ENCODE data around the gene PTPN6. TPM values are rescaled to one million over a fixed set of nuclear protein-coding genes. Genes with fewer than 3 reads are reported as not detected.

Gene PTPN6
- total RNA-seq, 2 experiments from 2014 or later, result 295 to 299 TPM

DNA sequence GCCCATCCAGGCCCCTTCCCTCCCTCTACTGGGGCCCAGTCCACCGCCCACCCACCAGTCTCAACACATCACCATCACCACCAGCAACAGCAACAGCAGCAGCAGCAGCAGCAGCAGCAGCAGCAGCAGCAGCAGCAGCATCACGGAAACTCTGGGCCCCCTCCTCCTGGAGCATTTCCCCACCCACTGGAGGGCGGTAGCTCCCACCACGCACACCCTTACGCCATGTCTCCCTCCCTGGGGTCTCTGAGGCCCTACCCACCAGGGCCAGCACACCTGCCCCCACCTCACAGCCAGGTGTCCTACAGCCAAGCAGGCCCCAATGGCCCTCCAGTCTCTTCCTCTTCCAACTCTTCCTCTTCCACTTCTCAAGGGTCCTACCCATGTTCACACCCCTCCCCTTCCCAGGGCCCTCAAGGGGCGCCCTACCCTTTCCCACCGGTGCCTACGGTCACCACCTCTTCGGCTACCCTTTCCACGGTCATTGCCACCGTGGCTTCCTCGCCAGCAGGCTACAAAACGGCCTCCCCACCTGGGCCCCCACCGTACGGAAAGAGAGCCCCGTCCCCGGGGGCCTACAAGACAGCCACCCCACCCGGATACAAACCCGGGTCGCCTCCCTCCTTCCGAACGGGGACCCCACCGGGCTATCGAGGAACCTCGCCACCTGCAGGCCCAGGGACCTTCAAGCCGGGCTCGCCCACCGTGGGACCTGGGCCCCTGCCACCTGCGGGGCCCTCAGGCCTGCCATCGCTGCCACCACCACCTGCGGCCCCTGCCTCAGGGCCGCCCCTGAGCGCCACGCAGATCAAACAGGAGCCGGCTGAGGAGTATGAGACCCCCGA is 14.3 kb upstream of the PTPN6 start:
- ChIA-PET CTCF (interaction anchor here (0.7 to 6.5 kb wide), 20 partner anchors 8 to 176 kb away, joined by 3 to 71 read pairs (median 10); partner anchors contain the start of genes ATN1, C1RL, LPCAT3 and PTPN6), POLR2A (interaction anchor here (0.7 to 19.4 kb wide), 21 partner anchors 10 to 248 kb away, joined by 3 to 295 read pairs (median 6); partner anchors contain the start of genes ATN1, C12orf57, C1RL and CDCA3)
- peak overlapping the region; percentile 88 for H3K4me3 Mint-ChIP-seq
- peak; percentile 63 for DNase-seq
- peaks cover 61% of the 10 kb centered on the region for H3K4me1 Mint-ChIP-seq
- H3K27ac Mint-ChIP-seq, result peak overlapping the region; percentile 95
- H3K36me3 Mint-ChIP-seq (ENCODE audit: low read depth), result peaks cover 38% of the 10 kb centered on the region
- H3K9me3 Mint-ChIP-seq, result no peaks in the 10 kb centered on the region
- H3K27me3 Mint-ChIP-seq, result no peaks in the 10 kb centered on the region

DNA sequence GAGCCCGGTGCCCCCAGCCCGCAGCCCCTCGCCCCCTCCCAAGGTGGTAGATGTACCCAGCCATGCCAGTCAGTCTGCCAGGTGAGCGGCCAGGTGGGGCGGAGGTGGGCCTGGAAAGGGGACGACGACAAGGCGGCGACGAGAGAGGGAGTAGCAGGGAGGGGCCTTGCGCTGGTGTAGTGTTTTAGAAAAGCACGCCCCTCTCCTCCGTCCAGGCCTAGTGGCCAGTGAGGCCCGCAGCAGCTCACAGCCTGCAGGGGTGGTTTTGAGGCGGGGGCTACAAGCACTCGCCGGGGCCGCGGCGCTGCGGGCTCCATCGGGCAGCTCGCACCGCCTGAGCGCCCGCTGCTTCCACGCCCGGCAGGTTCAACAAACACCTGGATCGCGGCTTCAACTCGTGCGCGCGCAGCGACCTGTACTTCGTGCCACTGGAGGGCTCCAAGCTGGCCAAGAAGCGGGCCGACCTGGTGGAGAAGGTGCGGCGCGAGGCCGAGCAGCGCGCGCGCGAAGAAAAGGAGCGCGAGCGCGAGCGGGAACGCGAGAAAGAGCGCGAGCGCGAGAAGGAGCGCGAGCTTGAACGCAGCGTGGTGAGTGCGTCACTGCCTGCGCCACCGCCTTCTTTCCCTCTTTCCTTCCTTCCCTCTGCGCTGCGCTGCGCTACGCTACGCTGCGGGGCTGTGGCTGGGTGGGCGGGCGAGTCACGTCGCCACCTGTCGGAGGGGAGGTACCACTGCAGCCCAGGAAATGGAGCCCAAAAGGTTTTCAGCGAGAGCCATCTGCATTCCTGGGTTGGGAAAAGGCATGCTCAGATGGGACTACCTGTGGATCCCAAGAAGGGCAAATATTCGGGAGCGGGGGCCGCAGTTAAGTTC is 13.4 kb upstream of the PTPN6 start:
- Mint-ChIP-seq H3K4me1 (peaks cover 54% of the 10 kb centered on the region), H3K4me3 (peak overlapping the region; percentile 88), H3K27me3 (no peaks in the 10 kb centered on the region), H3K9me3 (no peaks in the 10 kb centered on the region), H3K36me3 (ENCODE audit: low read depth) (peaks cover 38% of the 10 kb centered on the region), H3K27ac (peak overlapping the region; percentile 95)
- DNase-seq, result peak; percentile 96
- ChIA-PET CTCF (interaction anchor here (0.6 to 6.5 kb wide), 30 partner anchors 9 to 214 kb away, joined by 3 to 71 read pairs (median 6); partner anchors contain the start of genes ATN1, C1R, C1RL and CDCA3), POLR2A (interaction anchor here (0.6 to 19.4 kb wide), 25 partner anchors 10 to 397 kb away, joined by 3 to 295 read pairs (median 6); partner anchors contain the start of genes ATN1, C12orf57, CDCA3 and EMG1)

DNA sequence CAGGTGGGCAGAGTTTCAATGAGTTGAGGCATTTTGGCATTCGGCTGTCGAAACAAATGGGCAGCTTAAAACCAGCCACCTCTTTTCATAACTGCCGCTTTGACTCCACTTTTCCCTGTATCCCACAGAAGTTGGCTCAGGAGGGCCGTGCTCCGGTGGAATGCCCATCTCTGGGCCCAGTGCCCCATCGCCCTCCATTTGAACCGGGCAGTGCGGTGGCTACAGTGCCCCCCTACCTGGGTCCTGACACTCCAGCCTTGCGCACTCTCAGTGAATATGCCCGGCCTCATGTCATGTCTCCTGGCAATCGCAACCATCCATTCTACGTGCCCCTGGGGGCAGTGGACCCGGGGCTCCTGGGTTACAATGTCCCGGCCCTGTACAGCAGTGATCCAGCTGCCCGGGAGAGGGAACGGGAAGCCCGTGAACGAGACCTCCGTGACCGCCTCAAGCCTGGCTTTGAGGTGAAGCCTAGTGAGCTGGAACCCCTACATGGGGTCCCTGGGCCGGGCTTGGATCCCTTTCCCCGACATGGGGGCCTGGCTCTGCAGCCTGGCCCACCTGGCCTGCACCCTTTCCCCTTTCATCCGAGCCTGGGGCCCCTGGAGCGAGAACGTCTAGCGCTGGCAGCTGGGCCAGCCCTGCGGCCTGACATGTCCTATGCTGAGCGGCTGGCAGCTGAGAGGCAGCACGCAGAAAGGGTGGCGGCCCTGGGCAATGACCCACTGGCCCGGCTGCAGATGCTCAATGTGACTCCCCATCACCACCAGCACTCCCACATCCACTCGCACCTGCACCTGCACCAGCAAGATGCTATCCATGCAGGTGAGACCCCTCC is 12.6 kb upstream of the PTPN6 start:
- peaks cover 35% of the 10 kb centered on the region for H3K36me3 Mint-ChIP-seq (ENCODE audit: low read depth)
- peak overlapping the region; percentile 95 for H3K27ac Mint-ChIP-seq
- no peaks in the 10 kb centered on the region for H3K27me3 Mint-ChIP-seq
- CTCF ChIA-PET, result interaction anchor here (0.8 to 6.5 kb wide), 26 partner anchors 8 to 174 kb away, joined by 3 to 71 read pairs (median 8); partner anchors contain the start of genes ATN1, C1R, C1RL and ENO2
- peak overlapping the region; percentile 88 for H3K4me3 Mint-ChIP-seq
- no peaks in the 10 kb centered on the region for H3K9me3 Mint-ChIP-seq
- peaks cover 52% of the 10 kb centered on the region for H3K4me1 Mint-ChIP-seq
- DNase-seq, result no peak
- POLR2A ChIA-PET, result interaction anchor here (0.6 to 19.4 kb wide), 28 partner anchors 9 to 398 kb away, joined by 3 to 295 read pairs (median 5); partner anchors contain the start of genes ATN1, C12orf57, CDCA3 and EMG1

DNA sequence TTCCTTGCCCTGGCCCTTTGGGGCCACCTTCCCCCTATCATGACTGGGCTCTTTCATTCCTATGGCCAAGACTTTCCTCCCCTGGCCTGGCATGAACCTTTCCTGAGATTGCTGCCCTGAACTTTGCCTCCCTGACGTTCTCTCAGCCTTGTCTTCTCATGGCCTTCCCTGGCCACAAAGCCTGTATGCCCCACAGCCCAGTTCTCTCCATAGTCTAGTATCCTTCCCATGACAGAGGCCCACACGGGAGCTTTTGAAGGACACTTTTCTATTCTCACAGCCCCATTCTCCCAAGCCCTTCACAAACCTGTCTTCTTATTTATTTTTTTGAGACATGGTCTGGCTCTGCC is 12.0 kb upstream of the PTPN6 start:
- peak overlapping the region; percentile 55 for H3K27ac Mint-ChIP-seq
- no peak for DNase-seq
- ChIA-PET POLR2A (interaction anchor here (0.5 to 19.4 kb wide), 9 partner anchors 9 to 90 kb away, joined by 3 to 295 read pairs (median 11); partner anchors contain the start of genes ATN1, C12orf57, PTPN6 and RNU7-1), CTCF (interaction anchor here (1.1 to 6.5 kb wide), 6 partner anchors 12 to 71 kb away, joined by 3 to 71 read pairs (median 6); partner anchors contain the start of genes SPSB2 and TPI1)
- H3K4me3 Mint-ChIP-seq, result peak overlapping the region; percentile 10
- no peaks in the 10 kb centered on the region for H3K27me3 Mint-ChIP-seq
- peaks cover 29% of the 10 kb centered on the region for H3K36me3 Mint-ChIP-seq (ENCODE audit: low read depth)
- H3K4me1 Mint-ChIP-seq, result peaks cover 49% of the 10 kb centered on the region
- H3K9me3 Mint-ChIP-seq, result no peaks in the 10 kb centered on the region

DNA sequence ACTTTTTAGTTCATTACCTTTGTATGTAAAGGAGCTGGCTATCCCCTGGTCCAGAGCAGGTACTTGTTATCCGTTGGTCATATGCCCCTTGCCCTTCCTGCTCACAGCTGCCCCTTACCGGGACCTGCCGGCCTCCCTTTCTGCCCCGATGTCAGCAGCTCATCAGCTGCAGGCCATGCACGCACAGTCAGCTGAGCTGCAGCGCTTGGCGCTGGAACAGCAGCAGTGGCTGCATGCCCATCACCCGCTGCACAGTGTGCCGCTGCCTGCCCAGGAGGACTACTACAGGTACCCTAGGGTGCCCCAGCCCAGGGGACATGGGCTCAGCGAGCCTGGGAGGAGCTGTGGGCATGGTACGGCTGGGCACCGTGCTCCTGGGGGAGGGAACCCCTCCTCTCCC is 9.9 kb upstream of the PTPN6 start:
- H3K36me3 Mint-ChIP-seq (ENCODE audit: low read depth), result peaks cover 9% of the 10 kb centered on the region

DNA sequence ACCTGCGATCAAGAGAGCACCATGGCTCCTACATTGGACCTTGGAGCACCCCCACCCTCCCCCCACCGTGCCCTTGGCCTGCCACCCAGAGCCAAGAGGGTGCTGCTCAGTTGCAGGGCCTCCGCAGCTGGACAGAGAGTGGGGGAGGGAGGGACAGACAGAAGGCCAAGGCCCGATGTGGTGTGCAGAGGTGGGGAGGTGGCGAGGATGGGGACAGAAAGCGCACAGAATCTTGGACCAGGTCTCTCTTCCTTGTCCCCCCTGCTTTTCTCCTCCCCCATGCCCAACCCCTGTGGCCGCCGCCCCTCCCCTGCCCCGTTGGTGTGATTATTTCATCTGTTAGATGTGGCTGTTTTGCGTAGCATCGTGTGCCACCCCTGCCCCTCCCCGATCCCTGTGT is 9.4 kb upstream of the PTPN6 start:
- DNase-seq, result peak; percentile 16
- peaks cover 4% of the 10 kb centered on the region for H3K36me3 Mint-ChIP-seq (ENCODE audit: low read depth)
- peaks cover 46% of the 10 kb centered on the region for H3K4me1 Mint-ChIP-seq
- POLR2A ChIA-PET, result interaction anchor here (1.0 to 11.8 kb wide), 8 partner anchors 10 to 167 kb away, joined by 3 to 295 read pairs (median 6); partner anchors contain the start of genes ATN1 and LPCAT3
- H3K27ac Mint-ChIP-seq, result no peak overlapping the region
- no peaks in the 10 kb centered on the region for H3K9me3 Mint-ChIP-seq
- CTCF ChIA-PET, result interaction anchor here (6.5 kb wide), 1 partner anchor 22 kb away, joined by 71 read pairs; no protein-coding TSS in a partner anchor
- no peaks in the 10 kb centered on the region for H3K27me3 Mint-ChIP-seq
- H3K4me3 Mint-ChIP-seq, result no peak overlapping the region

More for the DNA sequence above, 9.9 kb upstream of the PTPN6 start:
- ChIA-PET CTCF (interaction anchor here (6.5 kb wide), 1 partner anchor 22 kb away, joined by 71 read pairs; no protein-coding TSS in a partner anchor), POLR2A (interaction anchor here (0.9 to 19.4 kb wide), 10 partner anchors 6 to 167 kb away, joined by 3 to 295 read pairs (median 5); partner anchors contain the start of genes C12orf57, PTPN6, RNU7-1 and SPSB2)
- Mint-ChIP-seq H3K9me3 (no peaks in the 10 kb centered on the region), H3K27ac (no peak overlapping the region), H3K4me1 (peaks cover 47% of the 10 kb centered on the region), H3K27me3 (no peaks in the 10 kb centered on the region), H3K4me3 (no peak overlapping the region)
- no peak for DNase-seq

DNA sequence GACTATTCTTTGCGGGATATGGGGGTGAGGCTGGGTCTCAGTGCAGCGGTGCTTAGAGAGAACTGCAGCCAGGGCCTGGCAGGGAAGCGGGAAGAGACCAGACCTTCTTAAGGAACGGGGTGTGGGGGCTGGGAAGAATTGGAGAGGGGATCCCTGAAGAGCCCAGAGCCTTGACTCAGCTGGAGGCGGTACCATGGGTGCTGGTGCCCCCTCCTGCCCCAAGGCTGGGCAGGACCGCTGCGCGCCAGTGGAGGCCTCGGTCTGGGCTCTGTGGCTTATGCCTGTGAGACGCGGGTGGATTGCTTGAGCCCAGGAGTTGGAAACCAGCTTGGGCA is 8.9 kb upstream of the PTPN6 start:
- Mint-ChIP-seq H3K27ac (peak overlapping the region; percentile 93), H3K36me3 (ENCODE audit: low read depth) (peaks cover 3% of the 10 kb centered on the region), H3K9me3 (no peaks in the 10 kb centered on the region), H3K27me3 (no peaks in the 10 kb centered on the region), H3K4me3 (no peak overlapping the region), H3K4me1 (peaks cover 49% of the 10 kb centered on the region)
- CTCF ChIA-PET, result interaction anchor here (5.7 to 11.2 kb wide), 2 partner anchors 19 to 26 kb away, joined by 42 to 465 read pairs; no protein-coding TSS in a partner anchor
- DNase-seq, result no peak
- POLR2A ChIA-PET, result interaction anchor here (1.8 to 11.8 kb wide), 6 partner anchors 11 to 76 kb away, joined by 6 to 1188 read pairs (median 95); partner anchors contain the start of genes ATN1, EMG1, LPCAT3 and PHB2

DNA sequence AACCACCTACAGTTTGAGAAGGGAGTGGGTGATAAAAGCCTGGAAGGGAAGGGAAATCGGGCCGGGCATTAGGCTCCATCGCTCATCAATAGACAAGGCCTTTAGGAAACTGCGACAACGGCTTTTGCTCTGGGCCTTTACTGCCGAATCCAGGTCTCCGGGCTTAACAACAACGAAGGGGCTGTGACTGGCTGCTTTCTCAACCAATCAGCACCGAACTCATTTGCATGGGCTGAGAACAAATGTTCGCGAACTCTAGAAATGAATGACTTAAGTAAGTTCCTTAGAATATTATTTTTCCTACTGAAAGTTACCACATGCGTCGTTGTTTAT is 7.8 kb upstream of the PTPN6 start:
- CTCF ChIA-PET, result interaction anchor here (0.6 to 11.2 kb wide), 16 partner anchors 9 to 170 kb away, joined by 3 to 465 read pairs (median 10); partner anchors contain the start of genes C1R, C1RL, CDCA3 and LPCAT3
- peaks cover 54% of the 10 kb centered on the region for H3K4me1 Mint-ChIP-seq

DNA sequence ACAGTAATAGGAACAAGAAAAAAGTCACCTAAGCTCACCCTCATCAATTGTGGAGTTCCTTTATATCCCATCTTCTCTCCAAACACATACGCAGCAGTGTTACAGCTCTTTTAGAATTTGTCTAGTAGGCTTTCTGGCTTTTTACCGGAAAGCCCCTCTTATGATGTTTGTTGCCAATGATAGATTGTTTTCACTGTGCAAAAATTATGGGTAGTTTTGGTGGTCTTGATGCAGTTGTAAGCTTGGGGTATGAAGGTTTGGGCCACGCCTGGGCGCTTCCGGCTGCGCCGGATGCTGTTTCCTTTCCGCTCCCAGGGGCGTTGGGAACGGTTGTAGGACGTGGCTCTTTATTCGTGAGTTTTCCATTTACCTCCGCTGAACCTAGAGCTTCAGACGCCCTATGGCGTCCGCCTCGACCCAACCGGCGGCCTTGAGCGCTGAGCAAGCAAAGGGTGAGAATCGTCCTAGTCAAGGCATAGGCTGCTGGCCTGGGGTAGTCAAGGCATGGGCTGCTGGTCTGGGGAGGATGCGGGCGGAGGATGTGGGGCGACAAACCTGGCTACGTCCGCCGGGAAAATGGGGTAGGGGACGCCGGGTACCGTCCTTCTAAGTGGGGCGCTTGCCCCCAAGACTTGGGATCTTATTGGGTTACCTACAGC is 7.3 kb upstream of the PTPN6 start, which contains the start of the genes C12orf57 and RNU7-1:
TSS of gene C12orf57 (plus strand) at position 301 of the 659 bp plus-strand sequence. CDS start at position 401, 100 bp downstream.
TSS of gene RNU7-1 (plus strand) at position 95 of the 659 bp plus-strand sequence.
- Mint-ChIP-seq H3K9me3 (no peaks in the 10 kb centered on the region), H3K36me3 (ENCODE audit: low read depth) (peaks cover 3% of the 10 kb centered on the region), H3K27me3 (no peaks in the 10 kb centered on the region), H3K27ac (peak within 1 kb of the TSS; percentile 93), H3K4me1 (peaks cover 55% of the 10 kb centered on the region), H3K4me3 (peak within 1 kb of the TSS; percentile 86)
- CTCF ChIA-PET, result interaction anchor here (0.6 to 11.2 kb wide), 23 partner anchors 9 to 254 kb away, joined by 3 to 465 read pairs (median 6); partner anchors contain the start of genes C1R, C1RL, CDCA3 and LPCAT3
- DNase-seq, result peak; percentile 89
- POLR2A ChIA-PET, result interaction anchor here (0.6 to 11.8 kb wide), 59 partner anchors 9 to 1016 kb away, joined by 3 to 1188 read pairs (median 5); partner anchors contain the start of genes ATN1, C1R, C1RL and CD4

More for the DNA sequence above, 7.8 kb upstream of the PTPN6 start:
- no peaks in the 10 kb centered on the region for H3K9me3 Mint-ChIP-seq
- H3K36me3 Mint-ChIP-seq (ENCODE audit: low read depth), result peaks cover 3% of the 10 kb centered on the region
- no peaks in the 10 kb centered on the region for H3K27me3 Mint-ChIP-seq
- H3K4me3 Mint-ChIP-seq, result peak overlapping the region; percentile 86
- DNase-seq, result peak; percentile 85
- POLR2A ChIA-PET, result interaction anchor here (0.8 to 11.8 kb wide), 52 partner anchors 9 to 1017 kb away, joined by 3 to 1188 read pairs (median 6); partner anchors contain the start of genes ATN1, C1R, C1RL and CD4
- peak overlapping the region; percentile 93 for H3K27ac Mint-ChIP-seq

DNA sequence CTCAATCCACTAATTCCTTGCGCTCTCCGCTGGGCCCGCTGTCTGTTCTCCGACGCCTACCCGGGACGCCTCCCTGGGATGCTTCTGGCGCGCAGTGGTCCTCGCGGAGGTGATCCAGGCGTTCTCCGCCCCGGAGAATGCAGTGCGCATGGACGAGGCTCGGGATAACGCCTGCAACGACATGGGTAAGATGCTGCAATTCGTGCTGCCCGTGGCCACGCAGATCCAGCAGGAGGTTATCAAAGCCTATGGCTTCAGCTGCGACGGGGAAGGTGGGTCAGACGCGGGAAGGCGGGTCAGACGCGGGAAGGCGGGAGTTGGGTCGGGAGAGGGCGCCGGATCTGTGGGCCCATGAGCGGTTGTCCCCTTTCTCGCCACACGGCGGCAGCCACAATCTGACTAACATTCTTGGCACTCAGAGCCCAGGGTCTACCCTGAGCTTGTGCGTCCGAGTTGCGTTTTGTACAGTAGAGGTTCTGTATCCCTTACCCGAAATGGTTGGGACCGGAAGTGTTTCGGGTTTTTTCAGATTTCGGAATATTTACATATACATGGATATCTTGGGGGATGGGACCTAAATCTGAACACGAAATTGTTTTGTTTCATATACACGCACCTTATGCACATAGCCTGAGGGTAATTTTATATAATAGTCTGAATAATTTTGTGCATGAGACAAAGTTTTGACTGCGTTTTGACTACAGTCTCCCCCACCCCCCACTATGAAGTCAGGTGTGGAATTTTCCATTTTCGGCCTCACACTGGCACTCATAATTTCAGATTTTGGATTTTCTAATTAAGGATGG is 6.6 kb upstream of the PTPN6 start:
- peaks cover 59% of the 10 kb centered on the region for H3K4me1 Mint-ChIP-seq
- POLR2A ChIA-PET, result interaction anchor here (0.6 to 11.8 kb wide), 57 partner anchors 8 to 1015 kb away, joined by 3 to 1188 read pairs (median 5); partner anchors contain the start of genes ATN1, C1RL, CD4 and CDCA3
- peaks cover 3% of the 10 kb centered on the region for H3K36me3 Mint-ChIP-seq (ENCODE audit: low read depth)
- H3K27ac Mint-ChIP-seq, result peak overlapping the region; percentile 93
- H3K27me3 Mint-ChIP-seq, result no peaks in the 10 kb centered on the region
- CTCF ChIA-PET, result interaction anchor here (0.6 to 11.2 kb wide), 25 partner anchors 8 to 255 kb away, joined by 3 to 465 read pairs (median 4); partner anchors contain the start of genes C1R, C1RL, CDCA3 and LPCAT3
- H3K4me3 Mint-ChIP-seq, result peak overlapping the region; percentile 86
- peak; percentile 91 for DNase-seq
- H3K9me3 Mint-ChIP-seq, result no peaks in the 10 kb centered on the region

Data from activated CD4-positive, alpha-beta memory T cell treated with anti-CD3 and anti-CD28 coated beads, Interleukin-2, amount 10 ng/mL, durations not matched to agents 7 days and 5 days (primary cell).